ENCODE data around the gene MPZL1. TPM values are rescaled to one million over a fixed set of nuclear protein-coding genes. Genes with fewer than 3 reads are reported as not detected.

Gene MPZL1
- total RNA-seq, 2 experiments from 2014 or later = 48.9 to 61.9 TPM

- Histone ChIP-seq H3K27ac (ENCODE audit: low read depth, low read length, poor library complexity, severe bottlenecking) (no peak overlapping the region), H3K9me2 (ENCODE audit: insufficient read depth, low read length) (no peaks in the 10 kb centered on the region), H2AFZ (ENCODE audit: low read length) (no peak overlapping the region), H3K36me3 (ENCODE audit: insufficient read depth, low read length) (peaks cover 6% of the 10 kb centered on the region; the same call in 1 of the 2 replicates), H3K79me2 (ENCODE audit: insufficient read depth, low read depth, low read length) (peaks cover 40% of the 10 kb centered on the region; the same call in 1 of the 2 replicates), H3K9me3 (ENCODE audit: low read length) (no peaks in the 10 kb centered on the region), H3K4me3 (ENCODE audit: low read depth, low read length, poor library complexity, severe bottlenecking) (no peak overlapping the region), H4K20me1 (ENCODE audit: insufficient read depth, low read length) (no peaks in the 10 kb centered on the region; the same call in 1 of the 2 replicates), H3K4me1 (ENCODE audit: insufficient read depth, low read length, poor library complexity, severe bottlenecking) (peaks cover 38% of the 10 kb centered on the region), H3K4me2 (ENCODE audit: low read length) (no peak overlapping the region)
- ChIA-PET CTCF (ENCODE audit: unreplicated experiment) (interaction anchor here (1.0 kb wide), 1 partner anchor 117 kb away, joined by 3 read pairs; no protein-coding TSS in a partner anchor), POLR2A (no interaction called here)
- BruUV-seq (replicated peaks) = no TSS peak
- intact Hi-C loops (cut with micrococcal nuclease; ENCODE audit: unreplicated experiment) = no loop called here
- DNase-seq (ENCODE audit: low spot score) = no peak
- TF ChIP-seq EZH2phosphoT487 (IDR thresholded peaks at IDR 0.05; ENCODE audit: borderline replicate concordance, low read depth, low read length) (no peak), CTCF (conservative IDR thresholded peaks at IDR 0.05; ENCODE audit: low read length) (no peak)
Measured at GRCh38 chr1:167744901-167745300, 23.1 kb downstream of the MPZL1 start.

GRCh38 chr1:167746013-167746672, 24.4 kb downstream of the MPZL1 start:
- no TSS peak for BruUV-seq (replicated peaks)
- no peak overlapping the region for H3K27ac ChIP-seq (ENCODE audit: low read depth, low read length, poor library complexity, severe bottlenecking)
- ChIA-PET POLR2A (no interaction called here), CTCF (ENCODE audit: unreplicated experiment) (interaction anchor here (1.0 kb wide), 1 partner anchor 118 kb away, joined by 3 read pairs; no protein-coding TSS in a partner anchor)
- no peak overlapping the region for H3K4me3 ChIP-seq (ENCODE audit: low read depth, low read length, poor library complexity, severe bottlenecking)
- H3K79me2 ChIP-seq (ENCODE audit: insufficient read depth, low read depth, low read length) = peaks cover 43% of the 10 kb centered on the region; the same call in 1 of the 2 replicates
- no peaks in the 10 kb centered on the region for H3K9me3 ChIP-seq (ENCODE audit: low read length)
- H4K20me1 ChIP-seq (ENCODE audit: insufficient read depth, low read length) = no peaks in the 10 kb centered on the region; the same call in 1 of the 2 replicates
- H3K4me1 ChIP-seq (ENCODE audit: insufficient read depth, low read length, poor library complexity, severe bottlenecking) = peaks cover 50% of the 10 kb centered on the region
- TF ChIP-seq EZH2phosphoT487 (IDR thresholded peaks at IDR 0.05; ENCODE audit: borderline replicate concordance, low read depth, low read length) (no peak), CTCF (conservative IDR thresholded peaks at IDR 0.05; ENCODE audit: low read length) (no peak)
- no peaks in the 10 kb centered on the region for H3K9me2 ChIP-seq (ENCODE audit: insufficient read depth, low read length)
- DNase-seq (ENCODE audit: low spot score) = no peak
- no peak overlapping the region for H2AFZ ChIP-seq (ENCODE audit: low read length)
- no peak overlapping the region for H3K4me2 ChIP-seq (ENCODE audit: low read length)
- peaks cover 6% of the 10 kb centered on the region; the same call in 1 of the 2 replicates for H3K36me3 ChIP-seq (ENCODE audit: insufficient read depth, low read length)
- intact Hi-C loops (cut with micrococcal nuclease; ENCODE audit: unreplicated experiment) = no loop called here
